GM23338 (cell line): Measurements from ENCODE around the gene RNF150. TPM values are rescaled to one million over a fixed set of nuclear protein-coding genes. Genes with fewer than 3 reads are reported as not detected.

Source experiments
- ATAC-seq: fragments of 200-7000 bp; cut with Tn5 transposase; 3 replicates; pipeline ENCODE4 v1.9.1; 2020
- DNase-seq: peaks from one replicate; pipeline ENCODE4 v3.0.0-alpha.2; 2015; ENCODE audit warnings: low spot score
- H2AFZ ChIP-seq: fragments of 200-600 bp; sonication (generic); 2 replicates; pipeline ENCODE4 v1.8.0; 2016; ENCODE audit warnings: antibody characterized with exemption, mild to moderate bottlenecking, moderate library complexity
- H3F3A ChIP-seq: fragments of 200-600 bp; sonication (generic); replicated peaks from 2 replicates; pipeline ENCODE4 v1.8.0; 2017; ENCODE audit warnings: antibody characterized with exemption, mixed run types, low read depth
- H3K27ac ChIP-seq: fragments of 200-600 bp; sonication (generic); 2 replicates; pipeline ENCODE4 v1.6.1; 2016; ENCODE audit warnings: low read depth
- H3K27me3 ChIP-seq: fragments of 200-600 bp; sonication (generic); 2 replicates; pipeline ENCODE4 v1.8.0; 2016; ENCODE audit warnings: mild to moderate bottlenecking, mixed run types, moderate library complexity; ENCODE audit not compliant: insufficient read depth
- H3K36me3 ChIP-seq: fragments of 200-600 bp; sonication (generic); 2 replicates; pipeline ENCODE4 v1.8.0; 2016; ENCODE audit warnings: mild to moderate bottlenecking; ENCODE audit not compliant: insufficient read depth
- H3K4me1 ChIP-seq: fragments of 200-600 bp; sonication (generic); 2 replicates; pipeline ENCODE4 v1.8.0; 2016; ENCODE audit warnings: mild to moderate bottlenecking, moderate library complexity; ENCODE audit not compliant: insufficient read depth
- H3K4me2 ChIP-seq: fragments of 200-600 bp; sonication (generic); 2 replicates; pipeline ENCODE4 v1.7.1; 2017; ENCODE audit warnings: mixed run types
- H3K4me3 ChIP-seq: fragments of 200-600 bp; sonication (generic); 2 replicates; pipeline ENCODE4 v1.6.1; 2016; ENCODE audit warnings: mixed run types
- H3K79me2 ChIP-seq: fragments of 200-600 bp; sonication (generic); replicated peaks from 2 replicates; pipeline ENCODE4 v1.8.0; 2017; ENCODE audit warnings: mild to moderate bottlenecking; ENCODE audit not compliant: insufficient read depth
- H3K9me2 ChIP-seq: fragments of 200-600 bp; sonication (generic); 2 replicates; pipeline ENCODE4 v1.8.0; 2017; ENCODE audit not compliant: insufficient read depth
- H4K20me1 ChIP-seq: fragments of 200-600 bp; sonication (generic); replicated peaks from 2 replicates; pipeline ENCODE4 v1.8.0; 2017; ENCODE audit warnings: mild to moderate bottlenecking; ENCODE audit not compliant: insufficient read depth
- H3K27ac Mint-ChIP-seq: 2 replicates; pipeline ENCODE4 v1.8.0; 2020; ENCODE audit warnings: inconsistent platforms, mild to moderate bottlenecking, moderate library complexity, mixed read lengths
- H3K27me3 Mint-ChIP-seq: 3 replicates; pipeline ENCODE4 v1.8.0; 2022; ENCODE audit warnings: low read depth, mild to moderate bottlenecking, moderate library complexity, mixed read lengths, inconsistent platforms; ENCODE audit not compliant: insufficient read depth, poor library complexity
- H3K36me3 Mint-ChIP-seq: 3 replicates; pipeline ENCODE4 v1.8.0; 2021; ENCODE audit warnings: low read depth, mild to moderate bottlenecking, inconsistent platforms, moderate library complexity, mixed read lengths
- H3K4me1 Mint-ChIP-seq: 3 replicates; pipeline ENCODE4 v1.8.0; 2020; ENCODE audit warnings: mild to moderate bottlenecking, inconsistent platforms, mixed read lengths
- H3K4me3 Mint-ChIP-seq: 3 replicates; pipeline ENCODE4 v1.8.0; 2021; ENCODE audit warnings: moderate library complexity, mild to moderate bottlenecking, inconsistent platforms, mixed read lengths
- H3K9me3 Mint-ChIP-seq: 3 replicates; pipeline ENCODE4 v1.8.0; 2020; ENCODE audit warnings: moderate library complexity, mild to moderate bottlenecking, inconsistent platforms, mixed read lengths
- CREB1 ChIP-seq: fragments of 250-450 bp; sonication (Bioruptor Pico); IDR thresholded peaks from 2 replicates; pipeline ENCODE4 v1.5.0; 2020; ENCODE audit warnings: low read depth, mild to moderate bottlenecking, moderate library complexity
- EZH2 ChIP-seq: fragments of 200-600 bp; sonication (generic); IDR thresholded peaks from one replicate; pipeline ENCODE4 v1.8.0; 2017; ENCODE audit warnings: antibody characterized with exemption, mild to moderate bottlenecking, low read depth; ENCODE audit not compliant: unreplicated experiment
- JUNB ChIP-seq: IDR thresholded peaks from one replicate; pipeline ENCODE4 v1.6.1; 2016; ENCODE audit warnings: antibody characterized with exemption; ENCODE audit not compliant: unreplicated experiment
- NANOG ChIP-seq: IDR thresholded peaks from 2 replicates; pipeline ENCODE4 v1.6.1; 2016; ENCODE audit warnings: antibody characterized with exemption, borderline replicate concordance
- POLR2AphosphoS5 ChIP-seq: IDR thresholded peaks from 2 replicates; pipeline ENCODE4 v1.6.1; 2016; ENCODE audit warnings: antibody characterized with exemption, low read depth
- REST ChIP-seq: IDR thresholded peaks from one replicate; pipeline ENCODE4 v1.6.1; 2018; ENCODE audit warnings: antibody characterized with exemption; ENCODE audit not compliant: unreplicated experiment
- STAT1 ChIP-seq: IDR thresholded peaks from one replicate; pipeline ENCODE4 v1.6.1; 2016; ENCODE audit warnings: antibody characterized with exemption; ENCODE audit not compliant: unreplicated experiment
- ZNF114 ChIP-seq: fragments of 250-450 bp; sonication (Bioruptor Pico); IDR thresholded peaks from 2 replicates; pipeline ENCODE4 v1.5.0; 2020; ENCODE audit warnings: mild to moderate bottlenecking, moderate library complexity
- polyA plus RNA-seq: library from polyadenylated mRNA; unstranded; fragments of >200 nt; fragmentation: Nextera tagmentation; extraction: Ambion mirVana; gene quantifications from 2 replicates; pipeline ENCODE4 v1.2.1, GENCODE V29; 2016
- total RNA-seq: library from RNA; depleted of rRNA; stranded (reverse); fragments of >200 nt; shearing (Covaris generic); gene quantifications from 2 replicates; pipeline ENCODE4 v1.2.3, GENCODE V29; 2014
- TF ChIP-seq, protein P1 (sequence below): IDR thresholded peaks from 2 replicates; pipeline ENCODE4 v1.6.1; 2016; ENCODE audit warnings: antibody characterized with exemption
- TF ChIP-seq, protein P2 (sequence below): fragments of 250-450 bp; sonication (Bioruptor Pico); IDR thresholded peaks from 2 replicates; pipeline ENCODE4 v1.5.0; 2020; ENCODE audit warnings: mild to moderate bottlenecking, moderate library complexity

RNF150 gene
- total and polyA plus RNA-seq, 2 experiments from 2014 or later: 1.3 to 6.1 TPM

DNA sequence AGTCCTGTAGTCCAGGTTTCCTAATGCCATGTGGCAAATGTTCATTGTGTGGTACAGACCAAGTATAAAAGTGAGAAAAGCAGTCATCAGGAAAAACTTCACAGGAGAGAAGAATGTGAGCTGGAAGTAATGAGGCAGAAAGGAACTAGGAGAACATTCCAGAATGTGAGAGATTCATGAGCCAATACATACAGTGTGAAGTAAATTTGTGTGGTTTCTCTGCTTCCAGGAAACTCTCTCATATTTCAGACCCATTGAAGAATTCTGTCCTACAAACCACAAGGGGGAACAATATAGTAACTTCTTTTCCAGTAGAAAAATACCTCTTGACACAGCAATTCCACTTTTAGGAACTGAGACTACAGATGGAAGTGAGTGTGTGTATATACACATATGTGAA, 136.5 kb downstream of the RNF150 start:
- H3K27me3 Mint-ChIP-seq: no peaks in the 10 kb centered on the region
- Histone ChIP-seq H3K4me1 (no peaks in the 10 kb centered on the region), H3K36me3 (no peaks in the 10 kb centered on the region), H3K27me3 (no peaks in the 10 kb centered on the region), H3K4me3 (no peak overlapping the region), H3K79me2 (no peaks in the 10 kb centered on the region), H3F3A (no peaks in the 10 kb centered on the region), H3K9me2 (0 out of 2 replicates have a peak, but pooled peaks cover 5% of the 10 kb centered on the region), H4K20me1 (no peaks in the 10 kb centered on the region), H3K4me2 (no peak overlapping the region), H2AFZ (no peak overlapping the region), H3K27ac (no peak overlapping the region)
- no peaks in the 10 kb centered on the region for H3K4me1 Mint-ChIP-seq
- no peak for DNase-seq
- no peak for ATAC-seq
- no peak for TF ChIP-seq NANOG
- no peak for TF ChIP-seq JUNB
- no peak for TF ChIP-seq ZNF114
- H3K9me3 Mint-ChIP-seq: no peaks in the 10 kb centered on the region
- H3K4me3 Mint-ChIP-seq: no peak overlapping the region
- H3K36me3 Mint-ChIP-seq: no peaks in the 10 kb centered on the region
- no peak overlapping the region for H3K27ac Mint-ChIP-seq

DNA sequence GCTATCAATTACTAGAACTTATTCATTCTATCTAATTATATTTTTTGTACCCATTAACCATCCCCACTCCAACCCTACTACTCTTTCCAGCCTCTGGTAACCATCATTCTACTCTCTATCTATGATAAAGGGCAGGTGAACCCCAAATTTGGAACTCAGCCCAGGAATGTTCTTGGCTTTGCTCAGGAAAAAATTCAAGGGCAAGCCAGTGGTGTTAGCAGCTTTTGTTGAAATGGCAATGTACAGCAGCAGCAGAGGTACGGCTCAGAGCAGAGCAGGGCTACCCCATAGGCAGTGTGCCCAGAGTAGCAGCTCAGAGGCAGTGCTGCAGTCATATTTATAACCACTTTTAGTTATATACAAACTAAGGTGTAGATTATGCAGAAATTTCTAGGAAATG, 138.2 kb downstream of the RNF150 start:
- H3K4me1 Mint-ChIP-seq: no peaks in the 10 kb centered on the region
- Histone ChIP-seq H4K20me1 (no peaks in the 10 kb centered on the region), H3K9me2 (0 out of 2 replicates have a peak, but pooled peaks cover 5% of the 10 kb centered on the region), H3K4me3 (no peak overlapping the region), H3K79me2 (no peaks in the 10 kb centered on the region), H3K36me3 (no peaks in the 10 kb centered on the region), H3K27me3 (no peaks in the 10 kb centered on the region), H3K4me2 (no peak overlapping the region), H3K27ac (no peak overlapping the region), H2AFZ (no peak overlapping the region), H3F3A (no peaks in the 10 kb centered on the region), H3K4me1 (no peaks in the 10 kb centered on the region)
- no peak for ATAC-seq
- peaks cover 3% of the 10 kb centered on the region for H3K27me3 Mint-ChIP-seq
- no peak for DNase-seq
- no peak overlapping the region for H3K27ac Mint-ChIP-seq
- no peaks in the 10 kb centered on the region for H3K36me3 Mint-ChIP-seq
- H3K4me3 Mint-ChIP-seq: no peak overlapping the region
- H3K9me3 Mint-ChIP-seq: no peaks in the 10 kb centered on the region
- TF ChIP-seq, protein P1, sequence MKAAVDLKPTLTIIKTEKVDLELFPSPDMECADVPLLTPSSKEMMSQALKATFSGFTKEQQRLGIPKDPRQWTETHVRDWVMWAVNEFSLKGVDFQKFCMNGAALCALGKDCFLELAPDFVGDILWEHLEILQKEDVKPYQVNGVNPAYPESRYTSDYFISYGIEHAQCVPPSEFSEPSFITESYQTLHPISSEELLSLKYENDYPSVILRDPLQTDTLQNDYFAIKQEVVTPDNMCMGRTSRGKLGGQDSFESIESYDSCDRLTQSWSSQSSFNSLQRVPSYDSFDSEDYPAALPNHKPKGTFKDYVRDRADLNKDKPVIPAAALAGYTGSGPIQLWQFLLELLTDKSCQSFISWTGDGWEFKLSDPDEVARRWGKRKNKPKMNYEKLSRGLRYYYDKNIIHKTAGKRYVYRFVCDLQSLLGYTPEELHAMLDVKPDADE: no peak
- TF ChIP-seq CREB1 (CRISPR knock-in tag) (no peak), POLR2AphosphoS5 (no peak), JUNB (no peak), NANOG (no peak), EZH2 (no peak), ZNF114 (no peak), STAT1 (no peak), REST (no peak)
- TF ChIP-seq, protein P2, sequence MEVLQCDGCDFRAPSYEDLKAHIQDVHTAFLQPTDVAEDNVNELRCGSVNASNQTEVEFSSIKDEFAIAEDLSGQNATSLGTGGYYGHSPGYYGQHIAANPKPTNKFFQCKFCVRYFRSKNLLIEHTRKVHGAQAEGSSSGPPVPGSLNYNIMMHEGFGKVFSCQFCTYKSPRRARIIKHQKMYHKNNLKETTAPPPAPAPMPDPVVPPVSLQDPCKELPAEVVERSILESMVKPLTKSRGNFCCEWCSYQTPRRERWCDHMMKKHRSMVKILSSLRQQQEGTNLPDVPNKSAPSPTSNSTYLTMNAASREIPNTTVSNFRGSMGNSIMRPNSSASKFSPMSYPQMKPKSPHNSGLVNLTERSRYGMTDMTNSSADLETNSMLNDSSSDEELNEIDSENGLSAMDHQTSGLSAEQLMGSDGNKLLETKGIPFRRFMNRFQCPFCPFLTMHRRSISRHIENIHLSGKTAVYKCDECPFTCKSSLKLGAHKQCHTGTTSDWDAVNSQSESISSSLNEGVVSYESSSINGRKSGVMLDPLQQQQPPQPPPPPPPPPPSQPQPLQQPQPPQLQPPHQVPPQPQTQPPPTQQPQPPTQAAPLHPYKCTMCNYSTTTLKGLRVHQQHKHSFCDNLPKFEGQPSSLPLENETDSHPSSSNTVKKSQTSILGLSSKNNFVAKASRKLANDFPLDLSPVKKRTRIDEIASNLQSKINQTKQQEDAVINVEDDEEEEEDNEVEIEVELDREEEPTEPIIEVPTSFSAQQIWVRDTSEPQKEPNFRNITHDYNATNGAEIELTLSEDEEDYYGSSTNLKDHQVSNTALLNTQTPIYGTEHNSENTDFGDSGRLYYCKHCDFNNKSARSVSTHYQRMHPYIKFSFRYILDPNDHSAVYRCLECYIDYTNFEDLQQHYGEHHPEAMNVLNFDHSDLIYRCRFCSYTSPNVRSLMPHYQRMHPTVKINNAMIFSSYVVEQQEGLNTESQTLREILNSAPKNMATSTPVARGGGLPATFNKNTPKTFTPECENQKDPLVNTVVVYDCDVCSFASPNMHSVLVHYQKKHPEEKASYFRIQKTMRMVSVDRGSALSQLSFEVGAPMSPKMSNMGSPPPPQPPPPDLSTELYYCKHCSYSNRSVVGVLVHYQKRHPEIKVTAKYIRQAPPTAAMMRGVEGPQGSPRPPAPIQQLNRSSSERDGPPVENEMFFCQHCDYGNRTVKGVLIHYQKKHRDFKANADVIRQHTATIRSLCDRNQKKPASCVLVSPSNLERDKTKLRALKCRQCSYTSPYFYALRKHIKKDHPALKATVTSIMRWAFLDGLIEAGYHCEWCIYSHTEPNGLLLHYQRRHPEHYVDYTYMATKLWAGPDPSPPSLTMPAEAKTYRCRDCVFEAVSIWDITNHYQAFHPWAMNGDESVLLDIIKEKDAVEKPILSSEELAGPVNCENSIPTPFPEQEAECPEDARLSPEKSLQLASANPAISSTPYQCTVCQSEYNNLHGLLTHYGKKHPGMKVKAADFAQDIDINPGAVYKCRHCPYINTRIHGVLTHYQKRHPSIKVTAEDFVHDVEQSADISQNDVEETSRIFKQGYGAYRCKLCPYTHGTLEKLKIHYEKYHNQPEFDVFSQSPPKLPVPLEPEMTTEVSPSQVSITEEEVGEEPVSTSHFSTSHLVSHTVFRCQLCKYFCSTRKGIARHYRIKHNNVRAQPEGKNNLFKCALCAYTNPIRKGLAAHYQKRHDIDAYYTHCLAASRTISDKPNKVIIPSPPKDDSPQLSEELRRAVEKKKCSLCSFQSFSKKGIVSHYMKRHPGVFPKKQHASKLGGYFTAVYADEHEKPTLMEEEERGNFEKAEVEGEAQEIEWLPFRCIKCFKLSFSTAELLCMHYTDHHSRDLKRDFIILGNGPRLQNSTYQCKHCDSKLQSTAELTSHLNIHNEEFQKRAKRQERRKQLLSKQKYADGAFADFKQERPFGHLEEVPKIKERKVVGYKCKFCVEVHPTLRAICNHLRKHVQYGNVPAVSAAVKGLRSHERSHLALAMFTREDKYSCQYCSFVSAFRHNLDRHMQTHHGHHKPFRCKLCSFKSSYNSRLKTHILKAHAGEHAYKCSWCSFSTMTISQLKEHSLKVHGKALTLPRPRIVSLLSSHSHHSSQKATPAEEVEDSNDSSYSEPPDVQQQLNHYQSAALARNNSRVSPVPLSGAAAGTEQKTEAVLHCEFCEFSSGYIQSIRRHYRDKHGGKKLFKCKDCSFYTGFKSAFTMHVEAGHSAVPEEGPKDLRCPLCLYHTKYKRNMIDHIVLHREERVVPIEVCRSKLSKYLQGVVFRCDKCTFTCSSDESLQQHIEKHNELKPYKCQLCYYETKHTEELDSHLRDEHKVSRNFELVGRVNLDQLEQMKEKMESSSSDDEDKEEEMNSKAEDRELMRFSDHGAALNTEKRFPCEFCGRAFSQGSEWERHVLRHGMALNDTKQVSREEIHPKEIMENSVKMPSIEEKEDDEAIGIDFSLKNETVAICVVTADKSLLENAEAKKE: no peak
